ENCODE results near the gene CAMKMT.

- TF ChIP-seq CTCF (conservative IDR thresholded peaks at IDR 0.05; ENCODE audit: low read depth in 2 of 2) (no peak), ZNF331 (CRISPR knock-in tag; IDR thresholded peaks at IDR 0.05; ENCODE audit: low read depth) (no peak), POLR2AphosphoS5 (IDR thresholded peaks at IDR 0.05; ENCODE audit: low read depth) (no peak), EZH2phosphoT487 (IDR thresholded peaks at IDR 0.05; ENCODE audit: unreplicated experiment) (no peak), REST (IDR thresholded peaks at IDR 0.05; ENCODE audit: unreplicated experiment) (no peak), STAT1 (IDR thresholded peaks at IDR 0.05; ENCODE audit: unreplicated experiment) (no peak), CREB1 (CRISPR knock-in tag; IDR thresholded peaks at IDR 0.05; ENCODE audit: low read depth) (no peak), EZH2 (IDR thresholded peaks at IDR 0.05; ENCODE audit: low read depth, unreplicated experiment) (no peak), JUNB (IDR thresholded peaks at IDR 0.05; ENCODE audit: unreplicated experiment) (no peak)
Measured at GRCh38 chr2:44487052-44487451, 125.3 kb downstream of the CAMKMT start.

All from GM23338 (cell line).